ENCODE measurements around the gene MCRS1.
A peak's percentile ranks its signal among the peaks of the same experiment; 100 is the strongest.
"Not testable (repeated sequence)": the region's sequence is repeated elsewhere in the genome, so short reads cannot be mapped to it uniquely, and the experiment has no call there.

The MCRS1 gene

GRCh38 chr12:49541140-49541861 lies 26.6 kb downstream of the MCRS1 start:
- no peak for DNase-seq (ENCODE audit: low read depth in 2 of 2)

- no peak for DNase-seq (ENCODE audit: low read depth in 2 of 2)
These were observed 27.5 kb downstream of the MCRS1 start for GRCh38 chr12:49540229-49541139.

- no peak for DNase-seq (ENCODE audit: low read depth in 2 of 2)
These were observed 28.3 kb downstream of the MCRS1 start for GRCh38 chr12:49539406-49540228.

GRCh38 chr12:49538510-49539403 lies 29.2 kb downstream of the MCRS1 start, which contains the start of gene KCNH3:
Gene KCNH3 (plus strand): TSS chr12:49539030. CDS start chr12:49539417, 387 bp downstream.
- peak; percentile 66 to 76 for DNase-seq (ENCODE audit: low read depth in 2 of 2)

GRCh38 chr12:49537752-49538509 lies 30.0 kb downstream of the MCRS1 start:
- DNase-seq (ENCODE audit: low read depth in 2 of 2), result no peak

- no peak for DNase-seq (ENCODE audit: low read depth in 2 of 2)
These were observed 30.7 kb downstream of the MCRS1 start for GRCh38 chr12:49537231-49537751.

- DNase-seq (ENCODE audit: low read depth in 2 of 2), result no peak
These were observed 31.3 kb downstream of the MCRS1 start for GRCh38 chr12:49536526-49537071.

GRCh38 chr12:49535921-49536525 lies 31.9 kb downstream of the MCRS1 start:
- no peak for DNase-seq (ENCODE audit: low read depth in 2 of 2)

GRCh38 chr12:49534731-49535278 lies 33.1 kb downstream of the MCRS1 start:
- no peak for DNase-seq (ENCODE audit: low read depth in 2 of 2)

- not testable (repeated sequence) for DNase-seq (ENCODE audit: low read depth in 2 of 2)
These were observed 33.8 kb downstream of the MCRS1 start for GRCh38 chr12:49534122-49534521.

- no peak for DNase-seq (ENCODE audit: low read depth in 2 of 2)
These were observed 34.6 kb downstream of the MCRS1 start for GRCh38 chr12:49533331-49533730.

GRCh38 chr12:49531745-49532144 lies 36.2 kb downstream of the MCRS1 start:
- DNase-seq (ENCODE audit: low read depth in 2 of 2), result no peak

GRCh38 chr12:49529414-49529813 lies 38.5 kb downstream of the MCRS1 start:
- no peak for DNase-seq (ENCODE audit: low read depth in 2 of 2)

GRCh38 chr12:49527361-49528130 lies 40.4 kb downstream of the MCRS1 start:
- DNase-seq (ENCODE audit: low read depth in 2 of 2), result no peak

GRCh38 chr12:49525942-49526341 lies 42.0 kb downstream of the MCRS1 start:
- no peak for DNase-seq (ENCODE audit: low read depth in 2 of 2)

- DNase-seq (ENCODE audit: low read depth in 2 of 2), result no peak
These were observed 43.1 kb downstream of the MCRS1 start for GRCh38 chr12:49524660-49525324.

- no peak for DNase-seq (ENCODE audit: low read depth in 2 of 2)
These were observed 46.6 kb downstream of the MCRS1 start for GRCh38 chr12:49521389-49521788.

GRCh38 chr12:49519574-49519936 lies 48.4 kb downstream of the MCRS1 start:
- no peak for DNase-seq (ENCODE audit: low read depth in 2 of 2)

Data from stimulated activated CD8-positive, alpha-beta memory T cell treated with anti-CD3 and anti-CD28 coated beads, Interleukin-2, amount 100 ng/mL, for 48 hours (primary cell).